Astrocyte of the cerebellum (primary cell): ENCODE measurements around the gene ITGB1BP1.

Source experiments
- DNase-seq: peaks from one replicate; pipeline ENCODE4 v3.0.0-alpha.2; 2011; ENCODE audit warnings: low read depth
- H3K4me3 ChIP-seq: 2 replicates; pipeline ENCODE4 v1.5.1; 2011; ENCODE audit warnings: mild to moderate bottlenecking, low read depth, low read length, moderate library complexity
- CTCF ChIP-seq: IDR thresholded peaks from 2 replicates; pipeline ENCODE4 v1.5.1; 2012; ENCODE audit warnings: low read length, low read depth, moderate library complexity, mild to moderate bottlenecking; ENCODE audit errors: missing control alignments
- in situ Hi-C: cut with HindIII; loops from 2 replicates; pipeline ENCODE4 v1.10.0; 2017; ENCODE audit warnings: low sequenced_read_pairs

The ITGB1BP1 gene

GRCh38 chr2:9412781-9413180 is 10.5 kb downstream of the ITGB1BP1 start:
- H3K4me3 ChIP-seq = no peak overlapping the region
- TF ChIP-seq CTCF = no peak
- in situ Hi-C loops = no loop called here
- DNase-seq = no peak

DNA sequence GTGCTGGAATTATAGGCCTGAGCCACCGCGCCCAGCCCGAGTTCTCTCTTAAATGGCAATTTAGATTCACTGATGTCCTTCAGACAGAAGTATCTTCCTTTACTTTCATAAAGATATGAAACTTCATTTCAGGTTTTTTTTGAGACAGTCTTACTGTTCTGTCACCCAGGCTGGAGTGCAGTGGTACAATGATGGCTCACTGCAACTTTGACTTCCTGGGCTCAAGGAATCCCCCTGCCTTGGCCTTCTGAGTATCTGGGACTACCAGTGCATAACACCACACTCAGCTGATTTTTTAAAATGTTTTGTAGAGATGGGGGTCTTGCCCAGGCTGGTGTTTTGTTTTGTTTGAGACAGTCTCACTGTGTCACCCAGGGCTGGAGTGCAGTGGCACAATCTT is 13.2 kb downstream of the ITGB1BP1 start:
- no peak overlapping the region for H3K4me3 ChIP-seq
- in situ Hi-C loops = no loop called here
- no peak for TF ChIP-seq CTCF
- no peak for DNase-seq

GRCh38 chr2:9408641-9409151 is 14.6 kb downstream of the ITGB1BP1 start:
- in situ Hi-C loops = no loop called here
- no peak for TF ChIP-seq CTCF
- DNase-seq = peak; percentile 51
- no peak overlapping the region for H3K4me3 ChIP-seq

DNA sequence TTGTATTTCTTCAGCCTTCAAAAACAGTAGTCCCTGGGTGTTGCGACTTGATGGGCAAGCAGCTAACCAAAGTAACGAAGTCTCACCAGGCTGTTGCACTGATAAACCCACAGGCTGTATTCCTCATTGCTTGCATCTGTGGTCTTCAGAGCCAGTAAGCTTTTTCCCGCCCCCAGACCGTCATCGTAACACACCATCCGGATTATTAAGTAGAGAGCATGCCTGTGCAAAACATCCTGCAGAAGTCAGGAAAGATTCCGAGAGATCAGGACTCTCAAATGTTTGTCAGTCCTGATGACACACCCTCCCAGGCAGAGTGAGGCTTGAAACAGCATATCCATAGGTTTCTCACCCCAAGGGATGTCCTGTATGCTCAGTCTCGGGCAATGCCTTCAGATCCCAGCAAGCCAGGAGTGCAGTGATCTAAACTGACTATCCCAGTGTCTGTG is 15.9 kb downstream of the ITGB1BP1 start:
- TF ChIP-seq CTCF = no peak
- no peak overlapping the region for H3K4me3 ChIP-seq
- DNase-seq = no peak
- in situ Hi-C loops = no loop called here

DNA sequence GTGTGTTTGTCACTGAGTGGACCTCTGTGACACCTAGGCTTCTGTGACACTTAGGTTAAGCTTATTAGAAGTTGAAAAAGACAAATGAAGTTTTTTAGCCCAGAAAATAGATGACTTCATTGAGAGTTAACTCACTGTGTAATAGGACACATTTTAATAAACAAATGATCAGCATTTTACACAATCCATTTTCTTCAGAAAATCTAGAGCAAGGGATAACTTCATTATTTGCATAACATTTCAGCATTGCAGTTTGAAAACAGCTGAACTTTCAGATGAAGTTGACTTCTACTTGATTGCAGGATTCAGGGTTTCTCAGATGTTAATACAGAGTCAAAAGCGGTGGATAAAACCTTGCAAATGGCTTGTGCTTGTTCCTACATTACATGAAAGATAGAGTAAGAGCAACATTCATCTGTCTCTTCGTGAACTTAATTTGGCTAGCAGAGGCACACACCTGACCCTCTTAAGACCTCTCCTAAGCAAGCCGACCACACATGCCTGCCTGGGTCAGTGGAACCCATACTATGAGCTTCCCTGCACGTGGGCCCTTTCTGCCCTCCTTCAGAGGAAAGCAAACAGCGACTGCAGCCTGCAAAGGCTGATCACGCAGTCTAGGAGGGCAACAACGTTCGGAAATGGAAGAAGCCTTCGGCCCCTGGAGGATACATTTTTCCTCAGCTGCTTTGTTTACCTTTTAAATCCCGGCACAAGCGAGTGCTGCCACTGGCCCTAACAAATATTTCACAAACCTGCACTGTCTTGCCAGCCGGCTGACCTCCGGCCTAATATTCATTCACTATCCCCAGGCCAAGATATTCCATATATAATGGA is 16.6 kb downstream of the ITGB1BP1 start:
- H3K4me3 ChIP-seq = no peak overlapping the region
- no peak for DNase-seq
- in situ Hi-C loops = no loop called here
- no peak for TF ChIP-seq CTCF

DNA sequence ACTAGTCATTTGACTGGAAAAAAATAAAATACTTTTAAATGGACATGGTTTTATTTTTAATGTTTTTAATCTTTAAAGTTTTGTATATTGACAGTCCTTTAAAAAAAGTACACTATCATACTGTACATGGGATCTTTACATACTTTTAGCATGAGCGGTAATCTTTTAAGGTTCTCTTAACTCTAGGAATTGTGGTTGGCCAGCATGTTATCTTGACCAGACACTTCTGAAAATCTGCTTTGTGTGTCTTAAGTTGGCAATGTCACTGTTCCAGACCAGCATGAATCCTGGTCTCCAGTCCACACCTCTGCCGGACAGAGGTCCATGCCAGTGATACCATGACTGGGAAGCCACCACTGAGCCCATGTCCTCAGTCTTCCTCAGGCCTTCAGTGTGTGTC is 17.7 kb downstream of the ITGB1BP1 start:
- no peak overlapping the region for H3K4me3 ChIP-seq
- no peak for DNase-seq
- in situ Hi-C loops = no loop called here
- TF ChIP-seq CTCF = no peak
